ENCODE measurements around the gene AGBL1.
"Not testable (repeated sequence)": the region's sequence is repeated elsewhere in the genome, so short reads cannot be mapped to it uniquely, and the experiment has no call there.

Gene AGBL1

GRCh38 chr15:86871964-86872363 is 792.3 kb downstream of the AGBL1 start:
- DNase-seq (ENCODE audit: low read depth): no peak

- DNase-seq (ENCODE audit: low read depth): no peak
Measured at GRCh38 chr15:86872782-86873181, 793.1 kb downstream of the AGBL1 start.

GRCh38 chr15:86875067-86875466 is 795.4 kb downstream of the AGBL1 start:
- DNase-seq (ENCODE audit: low read depth): no peak

GRCh38 chr15:86876387-86876944 is 796.8 kb downstream of the AGBL1 start:
- DNase-seq (ENCODE audit: low read depth): no peak

- no peak for DNase-seq (ENCODE audit: low read depth)
Measured at GRCh38 chr15:86877171-86877631, 797.5 kb downstream of the AGBL1 start.

GRCh38 chr15:86878844-86879243 is 799.2 kb downstream of the AGBL1 start:
- DNase-seq (ENCODE audit: low read depth): not testable (repeated sequence)

GRCh38 chr15:86879250-86880229 is 799.9 kb downstream of the AGBL1 start:
- no peak for DNase-seq (ENCODE audit: low read depth)

GRCh38 chr15:86885616-86886015 is 805.9 kb downstream of the AGBL1 start:
- DNase-seq (ENCODE audit: low read depth): no peak

- DNase-seq (ENCODE audit: low read depth): no peak
Measured at GRCh38 chr15:86892774-86893449, 813.2 kb downstream of the AGBL1 start.

- DNase-seq (ENCODE audit: low read depth): no peak
Measured at GRCh38 chr15:86894269-86894668, 814.6 kb downstream of the AGBL1 start.

- no peak for DNase-seq (ENCODE audit: low read depth)
Measured at GRCh38 chr15:86903642-86904421, 824.2 kb downstream of the AGBL1 start.

GRCh38 chr15:86905625-86906256 is 826.1 kb downstream of the AGBL1 start:
- no peak for DNase-seq (ENCODE audit: low read depth)

- DNase-seq (ENCODE audit: low read depth): no peak
Measured at GRCh38 chr15:86906376-86906775, 826.7 kb downstream of the AGBL1 start.

- DNase-seq (ENCODE audit: low read depth): no peak
Measured at GRCh38 chr15:86911022-86911421, 831.4 kb downstream of the AGBL1 start.

GRCh38 chr15:86912661-86913060 is 833.0 kb downstream of the AGBL1 start:
- no peak for DNase-seq (ENCODE audit: low read depth)

GRCh38 chr15:86915811-86916331 is 836.2 kb downstream of the AGBL1 start:
- DNase-seq (ENCODE audit: low read depth): peak; percentile 14

GRCh38 chr15:86916671-86917360 is 837.1 kb downstream of the AGBL1 start:
- DNase-seq (ENCODE audit: low read depth): no peak

- DNase-seq (ENCODE audit: low read depth): no peak
Measured at GRCh38 chr15:86917361-86917671, 837.6 kb downstream of the AGBL1 start.

- DNase-seq (ENCODE audit: low read depth): no peak
Measured at GRCh38 chr15:86919581-86919980, 839.9 kb downstream of the AGBL1 start.

GRCh38 chr15:86929461-86929860 is 849.8 kb downstream of the AGBL1 start:
- no peak for DNase-seq (ENCODE audit: low read depth)

- DNase-seq (ENCODE audit: low read depth): no peak
Measured at GRCh38 chr15:86932456-86932855, 852.8 kb downstream of the AGBL1 start.

Measured in fibroblast of the conjunctiva (primary cell).